DND-41 (cell line): ENCODE measurements around the gene SOAT1.

Experiments used
- EZH2 ChIP-seq: IDR thresholded peaks from 3 replicates; pipeline ENCODE4 v1.6.1; 2012; ENCODE audit warnings: borderline replicate concordance, low read depth, mild to moderate bottlenecking, moderate library complexity, low read length, inconsistent platforms; ENCODE audit not compliant: severe bottlenecking
- TF ChIP-seq, protein P1 (sequence below): IDR thresholded peaks from 2 replicates; pipeline ENCODE4 v1.5.1; 2012; ENCODE audit warnings: borderline replicate concordance, low read length, moderate library complexity, mild to moderate bottlenecking; ENCODE audit not compliant: poor library complexity, severe bottlenecking; ENCODE audit errors: extremely low read depth

DNA sequence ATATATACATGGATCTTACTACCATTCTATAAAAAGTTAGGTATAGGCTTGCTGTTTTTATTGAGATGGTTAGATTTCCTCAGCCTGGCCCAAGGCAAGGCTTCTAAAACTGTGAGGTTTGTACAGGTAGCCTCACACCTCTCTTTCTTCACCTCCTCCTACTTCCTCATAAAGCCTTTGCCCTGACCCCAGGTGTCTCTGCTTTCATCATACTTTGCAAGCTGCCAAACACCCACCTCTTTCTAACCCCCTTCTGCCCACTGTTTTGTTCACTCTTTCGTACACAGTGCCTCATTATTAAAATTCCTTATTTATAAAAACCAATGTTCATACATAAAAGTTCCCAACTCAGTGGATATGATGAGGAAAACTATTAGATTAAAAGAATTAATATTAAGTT is 31.4 kb upstream of the SOAT1 start:
- TF ChIP-seq, protein P1, sequence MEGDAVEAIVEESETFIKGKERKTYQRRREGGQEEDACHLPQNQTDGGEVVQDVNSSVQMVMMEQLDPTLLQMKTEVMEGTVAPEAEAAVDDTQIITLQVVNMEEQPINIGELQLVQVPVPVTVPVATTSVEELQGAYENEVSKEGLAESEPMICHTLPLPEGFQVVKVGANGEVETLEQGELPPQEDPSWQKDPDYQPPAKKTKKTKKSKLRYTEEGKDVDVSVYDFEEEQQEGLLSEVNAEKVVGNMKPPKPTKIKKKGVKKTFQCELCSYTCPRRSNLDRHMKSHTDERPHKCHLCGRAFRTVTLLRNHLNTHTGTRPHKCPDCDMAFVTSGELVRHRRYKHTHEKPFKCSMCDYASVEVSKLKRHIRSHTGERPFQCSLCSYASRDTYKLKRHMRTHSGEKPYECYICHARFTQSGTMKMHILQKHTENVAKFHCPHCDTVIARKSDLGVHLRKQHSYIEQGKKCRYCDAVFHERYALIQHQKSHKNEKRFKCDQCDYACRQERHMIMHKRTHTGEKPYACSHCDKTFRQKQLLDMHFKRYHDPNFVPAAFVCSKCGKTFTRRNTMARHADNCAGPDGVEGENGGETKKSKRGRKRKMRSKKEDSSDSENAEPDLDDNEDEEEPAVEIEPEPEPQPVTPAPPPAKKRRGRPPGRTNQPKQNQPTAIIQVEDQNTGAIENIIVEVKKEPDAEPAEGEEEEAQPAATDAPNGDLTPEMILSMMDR, result no peak
- TF ChIP-seq EZH2, result no peak
